HEK293T (cell line): Measurements from ENCODE around the gene MAN2A1.

Experiments
- ARNT ChIP-seq: fragments of 450-650 bp; IDR thresholded peaks from 2 replicates; pipeline ENCODE4 v1.6.1; 2017; ENCODE audit warnings: mild to moderate bottlenecking
- BHLHE40 ChIP-seq: fragments of 450-650 bp; IDR thresholded peaks from 2 replicates; pipeline ENCODE4 v1.6.1; 2016; ENCODE audit warnings: mild to moderate bottlenecking, moderate library complexity, borderline replicate concordance
- ELF4 ChIP-seq: fragments of 450-650 bp; IDR thresholded peaks from 2 replicates; pipeline ENCODE4 v1.6.1; 2017; ENCODE audit warnings: antibody characterized with exemption
- FOXA1 ChIP-seq: fragments of 450-650 bp; IDR thresholded peaks from 2 replicates; pipeline ENCODE4 v1.6.1; 2016; ENCODE audit warnings: mild to moderate bottlenecking
- HDGF ChIP-seq: fragments of 450-650 bp; IDR thresholded peaks from 2 replicates; pipeline ENCODE4 v1.6.1; 2017; ENCODE audit warnings: antibody characterized with exemption, borderline replicate concordance
- SP1 ChIP-seq: fragments of 450-650 bp; IDR thresholded peaks from 2 replicates; pipeline ENCODE4 v1.6.1; 2017
- SUZ12 ChIP-seq: fragments of 450-650 bp; IDR thresholded peaks from 2 replicates; pipeline ENCODE4 v1.6.1; 2016; ENCODE audit warnings: mild to moderate bottlenecking

GRCh38 chr5:109877670-109878045 is 187.9 kb downstream of the MAN2A1 start:
- TF ChIP-seq BHLHE40 (no peak), ELF4 (no peak), SP1 (no peak), FOXA1 (no peak), ARNT (no peak), HDGF (no peak), SUZ12 (no peak)
